Kidney (tissue), 14 donors: Measurements from ENCODE around the gene SLC39A9. TPM values are rescaled to one million over a fixed set of nuclear protein-coding genes. Genes with fewer than 3 reads are reported as not detected.

Experiments used
- DNase-seq, 5 donors: peaks; one replicate each; pipeline ENCODE4 v3.0.0-alpha.2; 2013 to 2020
- FAIRE-seq: peaks from 2 replicates; lab custom pipeline; 2012; peaks lifted over from hg19 to GRCh38; lab: Jason Lieb, UNC
- H3K27ac ChIP-seq, 2 donors: one replicate each; pipeline ENCODE4 v1.7.0; 2013; ENCODE audit warnings: low read depth in 2 of 2, low read length in 2 of 2, inconsistent platforms in 1 of 2
- H3K27me3 ChIP-seq: one replicate; pipeline ENCODE4 v1.7.1; 2013; ENCODE audit warnings: low read length, inconsistent platforms; ENCODE audit not compliant: control insufficient read depth, insufficient read depth
- H3K36me3 ChIP-seq, 3 donors: one replicate each; pipeline versions ENCODE4 v1.7.0 to v1.7.1; 2013; ENCODE audit warnings: low read length in 3 of 3, control low read depth in 1 of 3, inconsistent platforms in 1 of 3; ENCODE audit not compliant: insufficient read depth in 3 of 3, control insufficient read depth in 2 of 3
- H3K4me1 ChIP-seq, 3 donors: one replicate each; pipeline versions ENCODE4 v1.7.0 to v1.7.1; 2013; ENCODE audit warnings: low read length in 3 of 3, inconsistent platforms in 1 of 3, low read depth in 1 of 3; ENCODE audit not compliant: control insufficient read depth in 2 of 3, insufficient read depth in 2 of 3
- H3K4me3 ChIP-seq, 3 donors: one replicate each; pipeline versions ENCODE4 v1.7.0 to v1.8.1; 2013; ENCODE audit warnings: low read length in 3 of 3, control low read depth in 1 of 3, inconsistent platforms in 1 of 3
- H3K9ac ChIP-seq, 3 donors: one replicate each; pipeline versions ENCODE4 v1.7.0 to v1.7.1; 2013; ENCODE audit warnings: low read length in 3 of 3, control low read depth in 1 of 3, inconsistent platforms in 1 of 3
- H3K9me3 ChIP-seq, 3 donors: one replicate each; pipeline versions ENCODE4 v1.7.0 to v1.7.1; 2013; ENCODE audit warnings: low read length in 3 of 3, control low read depth in 1 of 3, inconsistent platforms in 1 of 3; ENCODE audit not compliant: control insufficient read depth in 2 of 3, insufficient read depth in 1 of 3
- CTCF ChIP-seq: IDR thresholded peaks from 3 replicates; pipeline ENCODE4 v1.5.1; 2012; ENCODE audit warnings: mild to moderate bottlenecking, moderate library complexity, borderline replicate concordance; ENCODE audit not compliant: insufficient read depth; ENCODE audit errors: extremely low read depth
- intact Hi-C: fragments of 100-400 bp; cut with DNase I; formaldehyde crosslinking; loops from one replicate; pipeline ENCODE4 v1.11.1; 2022
- polyA plus RNA-seq: library from polyadenylated mRNA; stranded (reverse); fragments of 350-450 nt; fragmentation: Illumina TruSeq; extraction: RNeasy Lipid Tissue Mini Kit (QIAGEN cat#74804); gene quantifications from one replicate; pipeline ENCODE4 v1.2.3, GENCODE V29; 2014; ENCODE audit warnings: low read depth, low replicate concordance; ENCODE audit not compliant: insufficient read depth
- total RNA-seq: library from RNA; stranded (reverse); fragmentation: NEBNext Ultra II Directional; extraction: Animal tissue kit (Norgen Biotek cat#: 25700); gene quantifications from one replicate; pipeline ENCODE4 v1.2.1, GENCODE V29; 2021
- donor health status: control.
- donor health status: control.
- donor health status: control.
- donor health status: control.
- donor health status: control.
- donor health status: DM: yes; HTN: yes; CAD: no.
- donor health status: Normal renal cell carcinoma (clear cell type).

Gene SLC39A9
- total and polyA plus RNA-seq, 2 donors from 2014 or later = 45.9 to 77.7 TPM

GRCh38 chr14:69404478-69404877 lies 6.0 kb downstream of the SLC39A9 start:
- FAIRE-seq (no peak), DNase-seq (no peak)
- no peak overlapping the region for H3K4me3 ChIP-seq
- no peaks in the 10 kb centered on the region for H3K36me3 ChIP-seq
- no peak overlapping the region for H3K9ac ChIP-seq
- intact Hi-C loops = no loop called here
- no peak for TF ChIP-seq CTCF
- H3K4me1 ChIP-seq = peaks cover 0 to 7% (median 6%) of the 10 kb centered on the region in 3 donors
- no peak overlapping the region for H3K27ac ChIP-seq
- no peaks in the 10 kb centered on the region for H3K9me3 ChIP-seq
- H3K27me3 ChIP-seq = no peaks in the 10 kb centered on the region

- Histone ChIP-seq H3K27me3 (no peaks in the 10 kb centered on the region), H3K4me1 (peaks cover 0 to 6% (median 3%) of the 10 kb centered on the region in 3 donors), H3K9me3 (no peaks in the 10 kb centered on the region), H3K27ac (no peak overlapping the region), H3K36me3 (no peaks in the 10 kb centered on the region), H3K9ac (no peak overlapping the region), H3K4me3 (no peak overlapping the region)
- intact Hi-C loops = no loop called here
- no peak for TF ChIP-seq CTCF
- DNase-seq (no peak), FAIRE-seq (no peak)
Observed at GRCh38 chr14:69404883-69405282, 6.4 kb downstream of the SLC39A9 start.

GRCh38 chr14:69405762-69406161 lies 7.3 kb downstream of the SLC39A9 start:
- FAIRE-seq = no peak
- H3K4me3 ChIP-seq = no peak overlapping the region
- H3K36me3 ChIP-seq = no peaks in the 10 kb centered on the region
- H3K9me3 ChIP-seq = no peaks in the 10 kb centered on the region
- TF ChIP-seq CTCF = no peak
- H3K27ac ChIP-seq = no peak overlapping the region
- DNase-seq = no peak
- intact Hi-C loops = no loop called here
- peaks cover 0 to 6% (median 0%) of the 10 kb centered on the region in 3 donors for H3K4me1 ChIP-seq
- H3K27me3 ChIP-seq = no peaks in the 10 kb centered on the region
- H3K9ac ChIP-seq = no peak overlapping the region
